SK-N-MC (cell line): Measurements from ENCODE around the gene PCBP4.
A peak's percentile ranks its signal among the peaks of the same experiment; 100 is the strongest.

Source experiments
- DNase-seq: peaks from one replicate; pipeline ENCODE4 v3.0.0-alpha.2; 2011; ENCODE audit warnings: low read depth, low spot score
- H3K27ac ChIP-seq: fragments of 200-600 bp; sonication (generic); 2 replicates; pipeline ENCODE4 v1.5.1; 2016; ENCODE audit warnings: mixed run types
- H3K36me3 ChIP-seq: fragments of 200-600 bp; sonication (generic); 2 replicates; pipeline ENCODE4 v1.6.1; 2017; ENCODE audit warnings: antibody characterized with exemption, low read length, mixed read lengths; ENCODE audit not compliant: insufficient read depth
- H3K4me3 ChIP-seq: fragments of 200-600 bp; sonication (generic); 2 replicates; pipeline ENCODE4 v1.5.1; 2016
- H3K9ac ChIP-seq: fragments of 200-600 bp; sonication (generic); 2 replicates; pipeline ENCODE4 v1.8.0; 2017; ENCODE audit warnings: mixed run types, mixed read lengths; ENCODE audit not compliant: insufficient read length
- H3K9me3 ChIP-seq: fragments of 200-600 bp; sonication (generic); 2 replicates; pipeline ENCODE4 v1.6.1; 2017; ENCODE audit warnings: low read depth, mild to moderate bottlenecking, antibody characterized with exemption, low read length, moderate library complexity, mixed read lengths
- EZH2 ChIP-seq: fragments of 200-600 bp; sonication (generic); IDR thresholded peaks from one replicate; pipeline ENCODE4 v1.6.1; 2017; ENCODE audit warnings: antibody characterized with exemption
- FOXP2 ChIP-seq: optimal IDR thresholded peaks from 2 replicates; pipeline ENCODE3; 2011; ENCODE audit warnings: mild to moderate bottlenecking, moderate library complexity; ENCODE audit not compliant: insufficient read depth; ENCODE audit errors: extremely low read length, control extremely low read depth
- POLR2AphosphoS5 ChIP-seq: IDR thresholded peaks from 2 replicates; pipeline ENCODE4 v1.6.1; 2012; ENCODE audit warnings: mild to moderate bottlenecking, low read depth, low read length, borderline replicate concordance

PCBP4 gene

DNA sequence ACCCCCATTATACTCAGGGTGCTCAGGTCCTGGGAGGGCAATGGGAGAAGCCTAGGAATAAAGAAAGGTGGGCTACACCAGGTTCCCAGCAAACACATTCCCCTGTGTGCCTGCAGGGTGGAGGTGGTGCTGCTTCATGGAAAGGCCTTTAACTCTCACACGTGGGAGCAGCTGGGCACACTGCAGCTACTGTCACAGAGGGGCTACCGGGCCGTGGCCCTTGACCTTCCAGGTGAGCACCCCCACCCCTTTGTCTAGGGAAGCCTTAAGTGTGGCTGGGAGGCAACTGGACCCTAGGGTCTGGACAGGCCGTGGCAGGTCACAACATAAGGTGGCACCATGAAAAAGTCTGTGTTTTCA is 10.9 kb upstream of the PCBP4 start:
- H3K9ac ChIP-seq: no peak overlapping the region
- no peaks in the 10 kb centered on the region for H3K36me3 ChIP-seq
- DNase-seq: no peak
- no peak overlapping the region for H3K27ac ChIP-seq
- TF ChIP-seq FOXP2: no peak
- H3K9me3 ChIP-seq: no peaks in the 10 kb centered on the region
- no peak overlapping the region for H3K4me3 ChIP-seq

DNA sequence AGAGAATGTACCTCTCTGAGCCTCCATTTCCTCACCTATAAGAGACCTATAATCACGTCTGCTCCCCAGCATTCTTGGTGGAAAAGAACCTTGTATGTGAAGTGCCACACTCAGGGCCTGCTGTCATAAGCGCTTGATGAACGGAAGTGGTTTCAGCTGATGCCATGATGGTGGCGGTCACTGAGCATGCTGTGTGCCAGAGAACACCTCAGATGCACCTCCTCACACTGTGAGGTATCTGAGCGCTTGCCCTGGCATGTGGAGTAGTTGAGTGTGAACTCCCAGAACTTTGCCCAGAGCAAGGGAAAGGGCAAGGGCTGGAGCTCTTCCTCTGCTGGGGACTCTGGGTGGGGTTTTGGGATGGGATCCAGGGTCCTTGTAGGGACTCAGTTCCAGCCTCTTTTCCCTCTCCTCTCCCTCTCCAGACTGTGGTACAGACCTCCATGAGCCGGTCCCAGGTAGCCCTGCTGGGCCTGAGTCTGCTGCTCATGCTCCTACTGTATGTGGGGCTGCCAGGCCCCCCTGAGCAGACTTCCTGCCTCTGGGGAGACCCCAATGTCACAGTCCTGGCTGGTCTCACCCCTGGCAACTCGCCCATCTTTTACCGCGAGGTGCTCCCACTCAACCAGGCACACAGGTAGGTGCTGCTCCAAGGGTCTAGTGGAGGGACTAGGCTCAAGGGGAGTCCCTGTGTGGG is 10.3 kb upstream of the PCBP4 start:
- TF ChIP-seq EZH2 (no peak), FOXP2 (no peak), POLR2AphosphoS5 (no peak)
- Histone ChIP-seq H3K27ac (no peak overlapping the region), H3K36me3 (no peaks in the 10 kb centered on the region), H3K9ac (no peak overlapping the region), H3K9me3 (no peaks in the 10 kb centered on the region), H3K4me3 (no peak overlapping the region)
- DNase-seq: no peak

GRCh38 chr3:51975852-51976549 is 8.7 kb upstream of the PCBP4 start:
- Histone ChIP-seq H3K9ac (no peak overlapping the region), H3K27ac (no peak overlapping the region)

DNA sequence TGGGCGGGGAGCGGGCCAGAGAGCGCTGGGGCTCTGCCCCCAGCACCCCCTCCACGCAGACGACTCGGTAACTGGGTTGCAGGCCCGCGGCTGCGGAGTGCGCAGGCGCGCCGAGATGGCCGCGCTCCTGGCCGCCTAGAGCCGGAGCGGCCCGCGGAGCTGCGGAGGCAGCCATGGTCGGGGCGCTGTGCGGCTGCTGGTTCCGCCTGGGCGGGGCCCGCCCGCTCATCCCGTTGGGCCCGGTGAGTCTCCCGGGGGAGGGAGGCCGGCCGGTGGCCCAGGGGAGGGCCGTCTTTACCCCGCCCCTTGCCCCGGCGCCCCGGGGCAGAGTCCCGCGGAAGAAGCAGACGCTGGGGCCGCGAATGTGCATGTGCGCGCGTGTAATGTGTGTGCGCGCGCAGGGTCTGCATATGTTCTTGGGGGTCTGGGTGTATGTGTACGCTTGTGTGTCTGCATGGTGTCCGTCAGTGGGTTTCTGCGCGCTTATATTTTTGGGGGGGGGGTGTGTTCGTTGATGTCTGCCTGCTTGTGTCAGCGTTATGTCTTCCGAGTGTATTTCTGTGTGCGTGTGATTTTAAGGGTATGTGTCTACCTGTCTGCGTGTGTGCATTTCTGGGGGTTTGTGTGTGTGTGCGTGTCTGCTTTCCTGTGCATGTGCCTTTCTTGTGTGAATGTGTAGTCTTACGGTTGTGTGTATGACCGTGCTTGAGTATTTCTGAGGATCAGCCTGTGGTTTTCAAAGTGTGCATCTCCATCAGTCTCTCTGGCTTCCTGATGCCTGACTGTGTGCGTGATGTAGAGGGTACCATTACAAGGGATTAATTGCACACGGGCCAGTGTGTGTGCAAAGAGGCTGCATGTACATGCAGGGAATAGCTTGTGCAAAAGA is 8.0 kb upstream of the PCBP4 start, which contains the start of gene ABHD14A:
Gene ABHD14A, plus strand, starts transcription at position 102 of the 889 bp plus-strand sequence. Its CDS starts 72 bp downstream, at position 174.
- no peaks in the 10 kb centered on the region for H3K9me3 ChIP-seq
- H3K9ac ChIP-seq: peak within 1 kb of the TSS; percentile 73
- no peaks in the 10 kb centered on the region for H3K36me3 ChIP-seq
- H3K27ac ChIP-seq: peak within 1 kb of the TSS; percentile 54
- no peak for DNase-seq
- TF ChIP-seq EZH2: no peak
- peak; percentile 45; the same call in 1 of the 2 replicates for TF ChIP-seq POLR2AphosphoS5
- peak within 1 kb of the TSS; percentile 83 for H3K4me3 ChIP-seq

More at GRCh38 chr3:51975852-51976549, 8.7 kb upstream of the PCBP4 start:
- no peaks in the 10 kb centered on the region for H3K9me3 ChIP-seq
- H3K36me3 ChIP-seq: no peaks in the 10 kb centered on the region
- peak overlapping the region; percentile 83; the same call in 1 of the 2 replicates for H3K4me3 ChIP-seq
- no peak for DNase-seq
- TF ChIP-seq POLR2AphosphoS5: no peak
- TF ChIP-seq FOXP2: no peak
- TF ChIP-seq EZH2: no peak

DNA sequence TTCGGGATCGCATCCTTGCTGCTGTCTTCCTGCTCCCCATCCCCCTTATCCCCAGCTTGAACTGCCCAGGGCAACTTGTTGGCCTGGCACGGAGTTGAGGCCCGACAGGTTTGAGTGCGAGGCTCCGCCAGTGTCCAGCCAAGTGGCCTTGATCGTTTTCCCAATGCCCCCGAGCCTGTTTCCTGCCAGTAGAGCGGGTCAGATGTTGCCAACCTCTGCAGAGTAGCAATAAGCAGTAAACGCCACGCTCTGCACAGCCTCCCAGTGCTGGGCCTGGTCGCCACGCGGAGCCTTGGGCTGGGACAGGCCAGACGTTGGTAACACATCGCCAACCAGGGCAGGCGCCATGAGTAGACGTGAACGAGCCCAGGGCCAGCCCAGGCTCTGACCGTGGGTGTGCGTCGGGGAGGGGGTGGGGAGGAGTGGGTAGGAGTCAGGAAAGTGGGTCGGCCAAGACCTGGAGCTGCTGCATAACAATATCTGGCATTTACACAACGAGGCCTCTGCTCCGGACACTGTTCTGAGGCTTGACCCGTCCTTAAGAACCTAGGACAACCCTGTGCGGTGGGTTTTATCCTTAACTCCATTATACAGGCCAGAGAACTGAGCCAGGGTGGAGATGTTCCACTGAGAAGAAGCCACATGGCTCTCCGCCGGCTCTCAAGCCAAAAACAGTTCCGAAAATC is 7.2 kb upstream of the PCBP4 start:
- TF ChIP-seq POLR2AphosphoS5 (no peak), FOXP2 (no peak), EZH2 (no peak)
- H3K36me3 ChIP-seq: no peaks in the 10 kb centered on the region
- DNase-seq: no peak
- H3K27ac ChIP-seq: peak overlapping the region; percentile 54
- H3K9me3 ChIP-seq: no peaks in the 10 kb centered on the region
- peak overlapping the region; percentile 73 for H3K9ac ChIP-seq
- H3K4me3 ChIP-seq: peak overlapping the region; percentile 83

DNA sequence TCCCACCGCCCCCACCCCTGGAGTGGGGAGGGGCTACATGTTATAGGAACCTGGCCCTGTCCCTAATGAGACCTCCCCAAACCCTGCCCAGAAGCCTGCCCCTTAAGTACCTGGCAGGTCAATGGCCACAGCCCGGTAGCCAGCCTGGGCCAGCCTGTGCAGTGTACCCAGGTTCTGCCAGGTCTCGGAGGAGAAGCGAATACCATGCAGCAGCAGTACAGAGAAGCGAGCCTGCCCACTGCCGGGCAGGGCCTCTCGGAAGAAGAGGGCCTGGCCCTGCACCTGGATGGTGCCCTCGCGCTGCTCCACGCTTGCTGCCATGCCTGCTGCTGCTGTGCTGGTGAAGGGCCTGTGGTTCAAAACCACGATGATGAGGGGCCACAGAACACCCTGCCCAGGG is 4.1 kb upstream of the PCBP4 start:
- Histone ChIP-seq H3K4me3 (no peak overlapping the region), H3K9ac (no peak overlapping the region), H3K9me3 (no peaks in the 10 kb centered on the region), H3K36me3 (no peaks in the 10 kb centered on the region), H3K27ac (no peak overlapping the region)
- DNase-seq: no peak
- TF ChIP-seq POLR2AphosphoS5 (no peak), FOXP2 (no peak), EZH2 (no peak)

GRCh38 chr3:51970606-51971300 is 3.5 kb upstream of the PCBP4 start:
- H3K9ac ChIP-seq: no peak overlapping the region
- no peaks in the 10 kb centered on the region for H3K9me3 ChIP-seq
- no peak for TF ChIP-seq FOXP2
- TF ChIP-seq POLR2AphosphoS5: no peak
- no peak for TF ChIP-seq EZH2
- no peak overlapping the region for H3K4me3 ChIP-seq
- no peaks in the 10 kb centered on the region for H3K36me3 ChIP-seq
- no peak overlapping the region for H3K27ac ChIP-seq
- no peak for DNase-seq

DNA sequence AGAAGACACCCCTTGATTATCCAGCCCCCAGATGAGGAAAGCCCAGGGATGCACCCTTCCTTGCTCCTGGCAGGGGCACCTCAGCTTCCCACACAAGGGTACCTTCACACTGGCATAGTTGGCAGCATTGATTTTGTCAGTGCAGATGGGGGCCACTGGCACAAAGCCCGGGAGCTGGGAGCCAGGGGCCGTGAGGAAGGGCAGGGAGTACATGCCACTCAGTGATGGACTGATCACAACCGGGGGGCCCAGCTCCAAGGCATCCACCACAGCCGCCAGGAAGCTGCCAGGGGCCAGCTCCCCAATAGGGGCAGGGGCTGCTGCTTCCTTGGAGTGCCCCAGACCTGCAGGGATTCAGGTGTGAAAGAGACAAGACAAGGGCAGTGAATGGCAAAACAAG is 2.6 kb upstream of the PCBP4 start:
- no peak overlapping the region for H3K27ac ChIP-seq
- H3K4me3 ChIP-seq: no peak overlapping the region
- TF ChIP-seq FOXP2: no peak
- TF ChIP-seq POLR2AphosphoS5: no peak
- no peaks in the 10 kb centered on the region for H3K36me3 ChIP-seq
- no peak for DNase-seq
- no peaks in the 10 kb centered on the region for H3K9me3 ChIP-seq
- no peak overlapping the region for H3K9ac ChIP-seq
